Prostate gland (tissue), 2 donors: ENCODE results near the gene COP1. TPM values are rescaled to one million over a fixed set of nuclear protein-coding genes. Genes with fewer than 3 reads are reported as not detected.

ENCODE experiments used
- DNase-seq: peaks from one replicate; pipeline ENCODE4 v3.0.0-alpha.2; 2019; ENCODE audit warnings: low spot score
- H3K27ac ChIP-seq, 2 donors: fragments of 200-600 bp; sonication (generic); 2 replicates each; pipeline ENCODE4 v1.5.1; 2017 to 2019
- H3K27me3 ChIP-seq: fragments of 200-600 bp; sonication (generic); replicated peaks from 2 replicates; pipeline ENCODE4 v1.5.1; 2019; ENCODE audit not compliant: insufficient read depth
- H3K36me3 ChIP-seq, 2 donors: fragments of 200-600 bp; sonication (generic); 1 replicate in 1 of 2; 2 replicates in 1 of 2; pipeline versions ENCODE4 v1.5.1 to v1.8.1; 2017 to 2019
- H3K4me1 ChIP-seq: fragments of 200-600 bp; sonication (generic); replicated peaks from 2 replicates; pipeline ENCODE4 v1.5.1; 2019
- H3K4me3 ChIP-seq, 2 donors: fragments of 200-600 bp; sonication (generic); 2 replicates each; pipeline ENCODE4 v1.5.1; 2017 to 2019
- H3K9me3 ChIP-seq: fragments of 200-600 bp; sonication (generic); 2 replicates; pipeline ENCODE4 v1.5.1; 2017
- CTCF ChIP-seq, 4 experiments: fragments of 200-600 bp in 2 of 4; fragments of 450-650 bp in 2 of 4; sonication (generic) in 2 of 4; IDR thresholded peaks; 1 replicate in 3 of 4; 2 replicates in 1 of 4; pipeline ENCODE4 v1.5.1; 2016 to 2019; ENCODE audit warnings: antibody characterized with exemption in 4 of 4, mild to moderate bottlenecking in 2 of 4, moderate library complexity in 2 of 4
- POLR2A ChIP-seq: fragments of 450-650 bp; IDR thresholded peaks from one replicate; pipeline ENCODE4 v1.6.1; 2016; ENCODE audit warnings: antibody characterized with exemption, mild to moderate bottlenecking
- POLR2AphosphoS5 ChIP-seq: sonication (generic); formaldehyde crosslinking; IDR thresholded peaks from one replicate; pipeline ENCODE4 v1.6.1; 2017; ENCODE audit warnings: antibody characterized with exemption
- WGBS: methylation state at CpG from one replicate; pipeline ENCODE4 v1.1.5; 2018; 5-methylcytosine and 5-hydroxymethylcytosine counted together
- intact Hi-C: fragments of 100-400 bp; cut with DNase I; formaldehyde crosslinking; loops from one replicate; pipeline ENCODE4 v1.14.2; 2022
- total RNA-seq, 2 donors: library from RNA; depleted of rRNA; stranded (reverse); fragments of >200 nt; gene quantifications; one replicate each; pipeline ENCODE4 v1.1.0, GENCODE V29; 2016

The COP1 gene
- total RNA-seq, 2 donors from 2014 or later = 53.3 to 60.4 TPM

GRCh38 chr1:175906370-175906769, 300.7 kb downstream of the COP1 start:
- WGBS = 47% methylated on average over 3 of the region's 3 CpGs
- H3K4me1 ChIP-seq = no peaks in the 10 kb centered on the region
- DNase-seq = no peak
- intact Hi-C loops = no loop called here
- no peak overlapping the region for H3K4me3 ChIP-seq
- no peaks in the 10 kb centered on the region for H3K9me3 ChIP-seq
- H3K27me3 ChIP-seq = no peaks in the 10 kb centered on the region
- TF ChIP-seq CTCF (IDR thresholded peaks at IDR 0.05) (no peak), POLR2AphosphoS5 (no peak), POLR2A (no peak)
- H3K27ac ChIP-seq = no peak overlapping the region
- no peaks in the 10 kb centered on the region for H3K36me3 ChIP-seq

- no peak for TF ChIP-seq POLR2AphosphoS5
- TF ChIP-seq CTCF (IDR thresholded peaks at IDR 0.05) = no peak
- TF ChIP-seq POLR2A = no peak
- DNase-seq = no peak
- intact Hi-C loops = no loop called here
Observed at GRCh38 chr1:175904808-175905207, 302.3 kb downstream of the COP1 start.

GRCh38 chr1:175902281-175902680, 304.8 kb downstream of the COP1 start:
- WGBS = 86% methylated on average over 8 of the region's 8 CpGs
- no peak for DNase-seq
- Histone ChIP-seq H3K36me3 (no peaks in the 10 kb centered on the region), H3K27ac (no peak overlapping the region), H3K27me3 (no peaks in the 10 kb centered on the region), H3K9me3 (no peaks in the 10 kb centered on the region), H3K4me3 (no peak overlapping the region), H3K4me1 (no peaks in the 10 kb centered on the region)
- intact Hi-C loops = no loop called here
- TF ChIP-seq CTCF (IDR thresholded peaks at IDR 0.05) (no peak), POLR2AphosphoS5 (no peak), POLR2A (no peak)

More at GRCh38 chr1:175904808-175905207, 302.3 kb downstream of the COP1 start:
- no peak overlapping the region for H3K27ac ChIP-seq
- no peaks in the 10 kb centered on the region for H3K36me3 ChIP-seq
- WGBS = 68% methylated on average over 3 of the region's 3 CpGs
- H3K9me3 ChIP-seq = no peaks in the 10 kb centered on the region
- H3K4me3 ChIP-seq = no peak overlapping the region
- H3K27me3 ChIP-seq = no peaks in the 10 kb centered on the region
- H3K4me1 ChIP-seq = no peaks in the 10 kb centered on the region

- no peak for DNase-seq
- Histone ChIP-seq H3K4me1 (no peaks in the 10 kb centered on the region), H3K27ac (no peak overlapping the region), H3K4me3 (no peak overlapping the region), H3K9me3 (no peaks in the 10 kb centered on the region), H3K27me3 (no peaks in the 10 kb centered on the region), H3K36me3 (no peaks in the 10 kb centered on the region)
- TF ChIP-seq POLR2A = no peak
- TF ChIP-seq POLR2AphosphoS5 = no peak
- no peak for TF ChIP-seq CTCF (IDR thresholded peaks at IDR 0.05)
- intact Hi-C loops = no loop called here
- 81% methylated on average over 5 of the region's 5 CpGs for WGBS
Observed at GRCh38 chr1:175901076-175901836, 305.8 kb downstream of the COP1 start.

GRCh38 chr1:175900171-175900570, 306.9 kb downstream of the COP1 start:
- TF ChIP-seq POLR2AphosphoS5 (no peak), POLR2A (no peak), CTCF (IDR thresholded peaks at IDR 0.05) (no peak)
- H3K4me3 ChIP-seq = no peak overlapping the region
- H3K4me1 ChIP-seq = no peaks in the 10 kb centered on the region
- WGBS = 96% methylated on average over 4 of the region's 4 CpGs
- no peak for DNase-seq
- H3K27me3 ChIP-seq = no peaks in the 10 kb centered on the region
- H3K9me3 ChIP-seq = no peaks in the 10 kb centered on the region
- no peaks in the 10 kb centered on the region for H3K36me3 ChIP-seq
- intact Hi-C loops = no loop called here
- no peak overlapping the region for H3K27ac ChIP-seq
